ENCODE data around the gene BICD1. TPM values are rescaled to one million over a fixed set of nuclear protein-coding genes. Genes with fewer than 3 reads are reported as not detected.

Gene BICD1
- total and polyA plus RNA-seq, 12 donors: 2.5 to 14.7 (median 9.2) TPM

GRCh38 chr12:32110942-32111341 lies 4.3 kb downstream of the BICD1 start:
- intact Hi-C loops (cut with DNase I): no loop called here
- Histone ChIP-seq H3K4me3 (no peak overlapping the region), H3K27me3 (no peaks in the 10 kb centered on the region), H3K9me3 (no peaks in the 10 kb centered on the region), H3K36me3 (peaks cover 0 to 6% (median 0%) of the 10 kb centered on the region in 9 donors), H3K4me1 (peaks cover 0 to 43% (median 39%) of the 10 kb centered on the region in 9 donors), H3K27ac (no peak overlapping the region)
- ATAC-seq (no peak), DNase-seq (no peak)
- TF ChIP-seq, protein P1, sequence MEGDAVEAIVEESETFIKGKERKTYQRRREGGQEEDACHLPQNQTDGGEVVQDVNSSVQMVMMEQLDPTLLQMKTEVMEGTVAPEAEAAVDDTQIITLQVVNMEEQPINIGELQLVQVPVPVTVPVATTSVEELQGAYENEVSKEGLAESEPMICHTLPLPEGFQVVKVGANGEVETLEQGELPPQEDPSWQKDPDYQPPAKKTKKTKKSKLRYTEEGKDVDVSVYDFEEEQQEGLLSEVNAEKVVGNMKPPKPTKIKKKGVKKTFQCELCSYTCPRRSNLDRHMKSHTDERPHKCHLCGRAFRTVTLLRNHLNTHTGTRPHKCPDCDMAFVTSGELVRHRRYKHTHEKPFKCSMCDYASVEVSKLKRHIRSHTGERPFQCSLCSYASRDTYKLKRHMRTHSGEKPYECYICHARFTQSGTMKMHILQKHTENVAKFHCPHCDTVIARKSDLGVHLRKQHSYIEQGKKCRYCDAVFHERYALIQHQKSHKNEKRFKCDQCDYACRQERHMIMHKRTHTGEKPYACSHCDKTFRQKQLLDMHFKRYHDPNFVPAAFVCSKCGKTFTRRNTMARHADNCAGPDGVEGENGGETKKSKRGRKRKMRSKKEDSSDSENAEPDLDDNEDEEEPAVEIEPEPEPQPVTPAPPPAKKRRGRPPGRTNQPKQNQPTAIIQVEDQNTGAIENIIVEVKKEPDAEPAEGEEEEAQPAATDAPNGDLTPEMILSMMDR (IDR thresholded peaks at IDR 0.05): no peak
- WGBS, 2 donors: 45 to 62% methylated on average over 2 of the region's 2 CpGs

GRCh38 chr12:32115404-32116104 lies 8.9 kb downstream of the BICD1 start:
- no peak overlapping the region for H3K4me3 ChIP-seq
- DNase-seq (peak; percentile 50 to 84), ATAC-seq (peak; percentile 81 to 99 (median 94))
- H3K4me1 ChIP-seq: peaks cover 0 to 28% (median 15%) of the 10 kb centered on the region in 9 donors
- intact Hi-C loops (cut with DNase I): no loop called here
- WGBS, 2 donors: 28 to 31% methylated on average over 6 of the region's 6 CpGs
- peak overlapping the region in 5 of 10 donors; percentile 0 to 42 (median 29) for H3K27ac ChIP-seq
- TF ChIP-seq, protein P1 (IDR thresholded peaks at IDR 0.05): no peak
- no peaks in the 10 kb centered on the region for H3K27me3 ChIP-seq
- no peaks in the 10 kb centered on the region for H3K9me3 ChIP-seq
- H3K36me3 ChIP-seq: peaks cover 0 to 6% (median 0%) of the 10 kb centered on the region in 9 donors

GRCh38 chr12:32116897-32117296 lies 10.2 kb downstream of the BICD1 start:
- H3K4me1 ChIP-seq: peaks cover 0 to 29% (median 15%) of the 10 kb centered on the region in 9 donors
- H3K4me3 ChIP-seq: no peak overlapping the region
- H3K27ac ChIP-seq: no peak overlapping the region
- 88 to 92% methylated on average over 3 of the region's 3 CpGs for WGBS, 2 donors
- ATAC-seq (no peak), DNase-seq (no peak)
- H3K9me3 ChIP-seq: no peaks in the 10 kb centered on the region
- intact Hi-C loops (cut with DNase I): no loop called here
- peaks cover 0 to 5% (median 0%) of the 10 kb centered on the region in 9 donors for H3K36me3 ChIP-seq
- TF ChIP-seq, protein P1 (IDR thresholded peaks at IDR 0.05): no peak
- no peaks in the 10 kb centered on the region for H3K27me3 ChIP-seq

DNA sequence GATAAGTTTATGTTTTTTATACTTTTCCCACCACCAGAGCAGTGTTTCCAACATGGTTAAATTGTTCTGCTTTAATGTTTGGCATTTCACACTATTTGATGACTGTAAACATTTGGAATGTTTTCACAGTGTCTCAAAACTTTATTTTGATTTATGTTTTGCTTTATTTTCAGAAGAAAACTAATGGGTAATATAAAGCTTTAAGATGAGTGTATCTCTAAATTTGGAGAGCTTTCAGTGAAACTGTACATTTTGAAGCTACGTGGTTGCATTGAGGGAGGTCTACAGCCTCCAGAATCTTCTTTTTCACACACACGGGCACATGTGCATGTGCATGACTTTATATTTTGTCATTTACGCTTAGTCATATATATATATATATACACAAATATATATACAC lies 10.7 kb downstream of the BICD1 start:
- no peak for ATAC-seq
- TF ChIP-seq, protein P1 (IDR thresholded peaks at IDR 0.05): no peak
- Histone ChIP-seq H3K9me3 (no peaks in the 10 kb centered on the region), H3K4me1 (peaks cover 0 to 29% (median 15%) of the 10 kb centered on the region in 9 donors), H3K27ac (no peak overlapping the region), H3K36me3 (peaks cover 0 to under 1% (median 0%) of the 10 kb centered on the region in 9 donors), H3K27me3 (no peaks in the 10 kb centered on the region), H3K4me3 (no peak overlapping the region)
- WGBS, 2 donors: 97 to 99% methylated on average over 3 of the region's 3 CpGs
- intact Hi-C loops (cut with DNase I): no loop called here
- DNase-seq: no peak
